HepG2 (cell line): ENCODE results near the gene TMEM253. TPM values are rescaled to one million over a fixed set of nuclear protein-coding genes. Genes with fewer than 3 reads are reported as not detected.

Source experiments
- ATF1 ChIP-seq: IDR thresholded peaks from 2 replicates; pipeline ENCODE4 v1.6.1; 2016; ENCODE audit warnings: mild to moderate bottlenecking, control low read depth
- ELF1 ChIP-seq: sonication (generic); formaldehyde crosslinking; IDR thresholded peaks from 2 replicates; pipeline ENCODE4 v1.4.0; 2020; ENCODE audit warnings: missing genetic modification reagents
- GATAD1 ChIP-seq: IDR thresholded peaks from 2 replicates; pipeline ENCODE4 v1.6.1; 2016; ENCODE audit warnings: missing genetic modification reagents, missing compliant biosample characterization
- MEIS1 ChIP-seq: sonication (generic); formaldehyde crosslinking; IDR thresholded peaks from 2 replicates; pipeline ENCODE4 v1.9.0; 2021; ENCODE audit warnings: mild to moderate bottlenecking, missing genetic modification reagents, moderate library complexity, borderline replicate concordance
- MIER2 ChIP-seq: IDR thresholded peaks from 2 replicates; pipeline ENCODE4 v1.6.1; 2016; ENCODE audit warnings: missing biosample characterization, missing genetic modification reagents
- NFKB2 ChIP-seq: sonication (generic); formaldehyde crosslinking; IDR thresholded peaks from 2 replicates; pipeline ENCODE4 v1.4.0; 2020; ENCODE audit warnings: missing genetic modification reagents, borderline replicate concordance
- RARG ChIP-seq: sonication (generic); formaldehyde crosslinking; IDR thresholded peaks from 2 replicates; pipeline ENCODE4 v1.4.0; 2020; ENCODE audit warnings: low read depth, mild to moderate bottlenecking, missing genetic modification reagents
- RFXAP ChIP-seq: sonication (generic); formaldehyde crosslinking; IDR thresholded peaks from 2 replicates; pipeline ENCODE4 v1.4.0; 2020; ENCODE audit warnings: missing genetic modification reagents, borderline replicate concordance
- SOX13 ChIP-seq, 3 experiments: fragments of 450-650 bp in 1 of 3; sonication (generic) in 1 of 3; formaldehyde crosslinking in 1 of 3; IDR thresholded peaks in 2 of 3; conservative IDR thresholded peaks in 1 of 3; 2 replicates each; pipeline versions ENCODE4 v1.5.0 to v1.6.1; 2016 to 2020; ENCODE audit warnings: antibody characterized with exemption in 1 of 3, mild to moderate bottlenecking in 1 of 3, missing compliant biosample characterization in 1 of 3, missing genetic modification reagents in 1 of 3, moderate library complexity in 1 of 3
- SP5 ChIP-seq: IDR thresholded peaks from 2 replicates; pipeline ENCODE4 v1.6.1; 2016; ENCODE audit warnings: low read depth, borderline replicate concordance
- TBX2 ChIP-seq: sonication (generic); formaldehyde crosslinking; IDR thresholded peaks from 2 replicates; pipeline ENCODE4 v1.5.0; 2020; ENCODE audit warnings: missing genetic modification reagents, mild to moderate bottlenecking, borderline replicate concordance
- ZBTB49 ChIP-seq: sonication (generic); formaldehyde crosslinking; IDR thresholded peaks from 2 replicates; pipeline ENCODE4 v1.4.0; 2020; ENCODE audit warnings: missing genetic modification reagents, borderline replicate concordance
- ZBTB7B ChIP-seq: sonication (generic); formaldehyde crosslinking; IDR thresholded peaks from 2 replicates; pipeline ENCODE4 v1.4.0; 2020; ENCODE audit warnings: missing genetic modification reagents
- ZGPAT ChIP-seq: IDR thresholded peaks from 2 replicates; pipeline ENCODE4 v1.6.1; 2016; ENCODE audit warnings: mild to moderate bottlenecking
- ZNF256 ChIP-seq: sonication (generic); formaldehyde crosslinking; conservative IDR thresholded peaks from 2 replicates; pipeline ENCODE4 v1.4.0; 2020; ENCODE audit warnings: missing genetic modification reagents
- ZNF546 ChIP-seq: sonication (generic); formaldehyde crosslinking; conservative IDR thresholded peaks from 2 replicates; pipeline ENCODE4 v1.8.1; 2023; ENCODE audit warnings: mild to moderate bottlenecking, missing genetic modification reagents
- ZSCAN31 ChIP-seq: sonication (generic); formaldehyde crosslinking; IDR thresholded peaks from 2 replicates; pipeline ENCODE4 v1.5.0; 2020; ENCODE audit warnings: low read depth, mild to moderate bottlenecking, missing genetic modification reagents
- ZSCAN5A ChIP-seq: sonication (generic); formaldehyde crosslinking; IDR thresholded peaks from 2 replicates; pipeline ENCODE4 v1.8.0; 2022; ENCODE audit warnings: mild to moderate bottlenecking, missing genetic modification reagents, borderline replicate concordance
- ZXDC ChIP-seq: sonication (generic); formaldehyde crosslinking; IDR thresholded peaks from 2 replicates; pipeline ENCODE4 v1.5.0; 2020; ENCODE audit warnings: mild to moderate bottlenecking, missing genetic modification reagents
- ZZZ3 ChIP-seq: sonication (generic); formaldehyde crosslinking; IDR thresholded peaks from 2 replicates; pipeline ENCODE4 v1.4.0; 2020; ENCODE audit warnings: missing genetic modification reagents, mild to moderate bottlenecking, borderline replicate concordance
- polyA plus RNA-seq, 8 experiments: library from polyadenylated mRNA; depleted of rRNA in 3 of 8; stranded (reverse) in 7 of 8; unstranded in 1 of 8; fragments of >200 nt; fragmentation: Illumina TruSeq in 4 of 8; extraction: Trizol in 4 of 8; gene quantifications; 2 replicates each; pipeline versions ENCODE4 v1.2.1 to v1.2.3, GENCODE V29; 2011 to 2016; ENCODE audit warnings: low read depth in 4 of 8, missing spikeins in 1 of 8, mixed read lengths in 1 of 8; ENCODE audit not compliant: insufficient read depth in 1 of 8
- total RNA-seq, 5 experiments: library from RNA; depleted of rRNA; stranded (reverse); fragments of >200 nt; fragmentation: Illumina TruSeq; extraction: Trizol; gene quantifications; 2 replicates each; pipeline ENCODE4 v1.2.3, GENCODE V29; 2016; ENCODE audit warnings: low read depth in 1 of 5

The TMEM253 gene
- total and polyA plus RNA-seq, 2 of the 13 experiments (the other 11 are each of a cell fraction or from before 2014, with no cell fraction given): 0.29 to 0.45 TPM

- peak; percentile 12; the same call in 1 of the 2 replicates for TF ChIP-seq ELF1 (CRISPR knock-in tag)
- no peak for TF ChIP-seq ATF1 (CRISPR knock-in tag)
- TF ChIP-seq ZZZ3 (CRISPR knock-in tag): peak; percentile 27; the same call in 1 of the 2 replicates
- no peak for TF ChIP-seq ZNF256 (CRISPR knock-in tag)
- TF ChIP-seq ZSCAN5A (CRISPR knock-in tag): no peak
- TF ChIP-seq ZNF546 (CRISPR knock-in tag): no peak
- TF ChIP-seq ZGPAT (CRISPR knock-in tag): no peak
- no peak for TF ChIP-seq MEIS1 (CRISPR knock-in tag)
- TF ChIP-seq TBX2: no peak
- no peak for TF ChIP-seq MIER2 (CRISPR knock-in tag)
- TF ChIP-seq GATAD1: no peak
- no peak for TF ChIP-seq SOX13 (IDR thresholded peaks at IDR 0.05)
- 0 out of 4 replicates have a peak, but pooled peaks of 1 of the 2 experiments have one; percentile 10 for TF ChIP-seq SOX13 (CRISPR knock-in tag; conservative IDR thresholded peaks at IDR 0.05 in 1 of 2, IDR thresholded peaks at IDR 0.05 in 1 of 2)
- no peak for TF ChIP-seq ZSCAN31 (CRISPR knock-in tag)
- TF ChIP-seq ZBTB7B (CRISPR knock-in tag): no peak
- no peak for TF ChIP-seq SP5
- no peak for TF ChIP-seq ZXDC
- TF ChIP-seq NFKB2 (CRISPR knock-in tag): no peak; the same call in 1 of the 2 replicates
- TF ChIP-seq RARG (CRISPR knock-in tag): no peak
- no peak for TF ChIP-seq ZBTB49
- TF ChIP-seq RFXAP: 0 out of 2 replicates have a peak, but pooled peaks have one; percentile 40
These were observed 1.9 kb downstream of the TMEM253 start (continued) for GRCh38 chr14:21102521-21103410.
